22Rv1 (cell line): ENCODE data around the gene ISG15.

ENCODE experiments used
- CTCF ChIP-seq: fragments of 450-650 bp; IDR thresholded peaks from 2 replicates; pipeline ENCODE4 v1.5.1; 2017; ENCODE audit warnings: mild to moderate bottlenecking
- ZFX ChIP-seq: fragments of 450-650 bp; IDR thresholded peaks from 2 replicates; pipeline ENCODE4 v1.6.1; 2017; ENCODE audit warnings: antibody characterized with exemption, borderline replicate concordance

DNA sequence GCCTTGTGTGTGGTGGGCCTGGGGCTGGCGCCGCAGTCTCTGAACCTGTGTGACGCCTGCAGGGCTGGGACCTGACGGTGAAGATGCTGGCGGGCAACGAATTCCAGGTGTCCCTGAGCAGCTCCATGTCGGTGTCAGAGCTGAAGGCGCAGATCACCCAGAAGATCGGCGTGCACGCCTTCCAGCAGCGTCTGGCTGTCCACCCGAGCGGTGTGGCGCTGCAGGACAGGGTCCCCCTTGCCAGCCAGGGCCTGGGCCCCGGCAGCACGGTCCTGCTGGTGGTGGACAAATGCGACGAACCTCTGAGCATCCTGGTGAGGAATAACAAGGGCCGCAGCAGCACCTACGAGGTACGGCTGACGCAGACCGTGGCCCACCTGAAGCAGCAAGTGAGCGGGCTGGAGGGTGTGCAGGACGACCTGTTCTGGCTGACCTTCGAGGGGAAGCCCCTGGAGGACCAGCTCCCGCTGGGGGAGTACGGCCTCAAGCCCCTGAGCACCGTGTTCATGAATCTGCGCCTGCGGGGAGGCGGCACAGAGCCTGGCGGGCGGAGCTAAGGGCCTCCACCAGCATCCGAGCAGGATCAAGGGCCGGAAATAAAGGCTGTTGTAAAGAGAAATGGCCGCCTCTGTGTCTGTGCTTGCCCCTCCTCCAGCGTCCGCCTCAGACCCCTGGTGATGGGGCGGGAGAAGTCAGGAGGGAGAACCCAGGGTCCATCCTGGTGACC, 788 bp downstream of the ISG15 start:
- TF ChIP-seq CTCF = no peak
- TF ChIP-seq ZFX = no peak
